ENCODE data around the gene CLECL1.
"Not testable (repeated sequence)": the region's sequence is repeated elsewhere in the genome, so short reads cannot be mapped to it uniquely, and the experiment has no call there.

The CLECL1 gene

GRCh38 chr12:9751204-9752144 lies 18.6 kb upstream of the CLECL1 start:
- DNase-seq: no peak

DNA sequence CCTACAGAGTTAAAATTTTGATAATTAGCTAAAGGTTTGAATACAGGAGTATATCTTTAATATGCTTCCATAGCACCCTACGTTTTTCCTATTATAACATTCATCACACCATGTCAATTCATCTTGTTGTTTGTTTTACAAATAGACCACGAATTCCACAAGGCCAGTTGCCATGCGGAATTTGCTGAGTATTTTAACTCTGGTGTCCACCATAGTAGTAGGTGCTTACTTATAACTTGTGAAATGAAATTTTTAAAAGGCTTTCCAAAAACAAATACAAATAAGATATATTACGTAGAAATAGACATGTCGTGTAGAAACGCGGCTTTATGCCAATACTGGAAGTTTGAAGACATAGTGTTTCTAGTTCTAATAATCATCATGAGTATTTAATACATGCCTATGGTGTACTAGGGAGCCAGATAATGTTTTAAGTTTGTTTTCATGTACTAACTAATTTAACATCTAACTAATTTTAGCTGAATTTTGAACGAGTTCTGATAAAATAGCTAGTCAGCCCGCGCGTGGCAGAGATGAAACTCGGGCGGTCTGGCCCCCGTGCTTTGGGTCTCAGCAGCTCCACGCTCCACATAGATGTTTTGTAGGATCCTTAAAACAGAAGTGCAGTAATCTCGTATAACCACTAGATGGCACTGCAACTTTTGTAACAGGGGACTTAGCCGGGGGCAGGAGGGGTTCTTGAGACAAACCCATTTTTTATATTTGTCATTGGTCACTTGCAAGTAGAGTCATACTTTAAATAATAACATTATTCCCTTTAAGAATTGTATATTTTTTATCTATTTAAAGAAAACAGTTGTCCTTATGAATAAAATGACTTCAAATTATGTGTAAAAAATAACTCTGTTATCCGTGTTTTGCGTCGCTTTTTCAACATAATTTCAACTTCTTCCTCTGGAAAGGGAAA lies 17.6 kb upstream of the CLECL1 start:
- DNase-seq: peak; percentile 39

DNA sequence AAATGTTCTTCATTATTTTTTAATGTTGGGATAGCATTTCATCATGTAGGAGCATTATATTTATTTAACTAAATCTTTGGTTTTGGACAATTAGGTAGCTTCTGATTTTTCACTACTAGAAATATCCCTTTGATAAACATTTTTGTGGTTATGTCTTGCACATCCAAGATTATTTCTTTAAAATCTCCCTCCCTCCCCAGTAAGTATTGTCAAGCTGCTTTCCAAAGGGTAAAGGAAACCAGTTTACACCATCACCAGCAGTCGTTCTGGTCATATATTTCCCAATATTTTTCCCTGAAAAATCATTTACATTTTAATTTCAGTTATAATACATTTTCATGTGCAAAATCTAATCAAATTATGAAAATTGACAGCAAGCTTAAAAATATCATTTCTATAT lies 16.7 kb upstream of the CLECL1 start:
- DNase-seq: no peak

- no peak for DNase-seq
Measured at GRCh38 chr12:9745199-9745598, 12.3 kb upstream of the CLECL1 start.

- DNase-seq: no peak
Measured at GRCh38 chr12:9742661-9743060, 9.8 kb upstream of the CLECL1 start.

- DNase-seq: no peak
Measured at GRCh38 chr12:9741726-9742125, 8.8 kb upstream of the CLECL1 start.

- no peak for DNase-seq
Measured at GRCh38 chr12:9740106-9740750, 7.3 kb upstream of the CLECL1 start.

- DNase-seq: not testable (repeated sequence)
Measured at GRCh38 chr12:9739404-9740105, 6.7 kb upstream of the CLECL1 start.

DNA sequence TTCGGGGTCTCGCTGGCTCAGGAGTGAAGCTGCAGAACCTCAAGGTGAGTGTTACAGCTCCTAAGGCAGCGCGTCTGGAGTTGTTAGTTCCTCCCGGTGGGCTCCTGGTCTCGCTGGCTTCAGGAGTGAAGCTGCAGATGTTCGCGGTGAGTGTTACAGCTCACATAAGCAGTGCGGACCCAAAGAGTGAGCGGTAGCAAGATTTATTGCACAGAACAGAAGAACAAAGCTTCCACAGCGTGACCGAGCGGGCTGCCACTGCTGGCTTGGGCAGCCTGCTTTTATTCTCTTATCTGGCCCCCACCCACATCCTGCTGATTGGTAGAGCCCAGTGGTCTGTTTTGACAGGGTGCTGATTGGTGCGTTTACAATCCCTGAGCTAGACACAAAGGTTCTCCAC lies 6.0 kb upstream of the CLECL1 start:
- not testable (repeated sequence) for DNase-seq

DNA sequence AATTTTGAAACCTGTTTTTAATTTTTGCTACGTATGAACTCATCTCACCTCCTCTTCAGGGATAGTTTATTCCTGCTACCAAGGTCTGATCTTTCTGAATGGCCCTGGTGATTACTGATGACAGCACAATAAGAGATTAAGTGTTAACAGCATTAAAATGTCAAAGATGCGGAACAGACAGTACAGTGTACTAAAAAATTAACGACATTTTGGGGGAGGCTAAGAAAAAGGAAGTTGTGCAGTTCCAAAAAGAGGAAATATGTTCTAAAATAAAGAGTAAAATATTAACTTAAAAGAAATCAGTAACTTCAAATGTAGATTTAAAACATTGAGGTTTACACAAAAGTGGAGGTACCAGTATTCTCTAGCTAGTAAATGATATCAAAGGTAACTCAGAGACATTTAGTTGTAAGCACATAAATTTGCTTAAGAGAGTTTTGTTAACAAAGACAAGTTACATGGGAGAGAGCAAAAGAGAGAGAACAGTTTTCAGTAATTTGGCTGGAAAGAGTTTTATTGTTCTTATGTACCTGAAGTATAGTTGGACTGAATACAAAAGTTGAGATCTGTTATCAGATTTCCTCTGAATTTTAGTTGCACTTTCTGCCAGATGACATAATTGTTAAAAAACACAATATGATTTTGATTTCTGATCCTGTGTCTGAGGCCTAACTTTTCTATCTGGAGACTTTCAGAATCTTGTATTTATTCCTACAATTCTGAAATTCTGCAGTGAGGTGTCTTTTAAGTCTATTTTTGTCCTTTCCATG lies 4.2 kb upstream of the CLECL1 start:
- DNase-seq: no peak

DNA sequence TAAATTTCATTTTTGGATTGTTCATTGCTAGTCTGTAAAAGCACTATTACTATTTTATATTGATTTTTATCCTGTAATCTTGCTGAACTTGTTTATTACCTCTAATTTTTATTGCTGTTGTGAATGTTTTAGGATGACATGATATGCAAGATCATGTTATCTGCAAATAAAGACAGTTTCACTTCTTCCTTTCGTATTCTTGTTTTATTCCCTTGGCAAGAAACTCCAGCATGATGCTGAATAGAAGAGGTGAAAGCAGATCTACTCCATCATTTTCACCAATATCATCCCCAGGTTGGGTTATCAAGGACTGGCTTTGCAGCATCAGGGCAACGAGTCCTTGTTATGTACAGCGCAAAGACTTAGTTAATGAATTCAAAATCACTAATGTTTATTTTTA lies 2.7 kb upstream of the CLECL1 start:
- DNase-seq: no peak

DNA sequence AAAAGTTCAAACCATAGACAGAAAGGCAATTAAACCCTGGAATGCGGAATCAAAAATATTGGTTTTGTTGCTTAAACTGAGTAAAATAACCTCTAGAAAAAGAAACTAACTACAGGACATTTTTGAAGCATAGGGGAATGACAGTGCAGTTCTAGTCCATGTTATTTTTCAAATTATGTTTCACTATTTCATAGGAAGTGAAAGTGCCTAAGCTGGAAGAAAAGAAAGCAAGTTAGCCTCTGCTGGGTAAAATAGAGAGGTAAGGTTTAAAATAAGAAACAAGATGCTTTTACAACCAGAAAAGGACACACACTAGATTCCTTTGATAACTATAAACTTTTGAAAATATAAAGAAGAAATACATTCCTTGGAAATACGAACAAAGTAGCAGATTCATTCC lies 1.1 kb downstream of the CLECL1 start:
- no peak for DNase-seq

- DNase-seq: no peak
Measured at GRCh38 chr12:9731393-9731792, 1.5 kb downstream of the CLECL1 start.

DNA sequence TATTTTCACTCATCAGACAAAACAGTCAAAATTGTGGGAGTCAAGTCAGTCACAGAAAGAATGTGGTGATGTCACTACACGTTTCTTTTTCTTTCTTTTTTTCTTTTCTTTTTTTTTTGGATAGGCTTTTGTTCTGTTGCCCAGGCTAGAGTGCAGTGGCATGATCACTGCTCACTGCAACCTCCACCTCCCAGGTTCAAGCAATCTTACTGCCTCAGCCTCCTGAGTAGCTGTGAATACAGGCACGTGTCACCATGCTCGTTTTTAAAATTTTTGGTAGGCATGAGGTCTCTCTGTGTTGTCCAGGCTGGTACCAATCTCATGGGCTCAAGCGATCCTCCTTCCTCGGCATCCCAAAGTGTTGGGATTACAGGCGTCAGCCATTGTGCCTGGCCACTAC lies 2.3 kb downstream of the CLECL1 start:
- DNase-seq: no peak

DNA sequence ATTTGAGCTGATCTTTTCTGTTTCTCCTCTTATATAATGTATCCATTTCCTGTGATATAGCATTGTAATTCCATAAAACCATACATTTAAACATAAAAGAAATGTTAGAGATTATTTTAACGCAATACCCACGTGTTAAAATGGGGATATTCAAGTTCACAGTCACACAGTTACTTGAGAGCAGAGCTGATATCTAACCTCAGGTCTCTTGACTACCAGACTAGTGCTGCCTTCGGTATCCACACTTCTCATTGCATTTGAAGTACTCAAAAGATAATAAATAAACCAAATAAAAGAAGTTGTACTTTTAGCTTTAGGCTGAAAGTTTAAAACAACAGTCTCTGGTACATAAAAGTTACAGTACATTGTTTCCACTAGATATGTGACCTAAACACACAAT lies 2.9 kb downstream of the CLECL1 start:
- no peak for DNase-seq

DNA sequence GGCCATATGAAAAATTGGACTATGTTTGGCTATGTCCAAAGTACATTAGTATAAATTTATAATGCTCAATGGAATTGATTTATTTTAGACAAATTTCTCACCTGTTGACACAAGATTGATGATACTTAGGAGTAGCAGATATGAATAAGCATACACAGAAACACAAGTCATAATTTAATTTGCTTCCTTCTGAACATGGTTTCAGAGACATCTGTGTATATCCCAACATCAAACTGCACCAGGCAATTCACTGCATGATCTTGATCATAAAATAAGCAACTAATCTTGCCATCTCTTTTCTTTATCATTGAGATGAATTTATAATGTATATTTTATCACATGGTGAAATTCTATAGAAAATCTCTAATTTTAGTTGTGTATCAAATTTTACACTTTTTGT lies 3.8 kb downstream of the CLECL1 start:
- no peak for DNase-seq

GRCh38 chr12:9727813-9728212 lies 5.1 kb downstream of the CLECL1 start:
- DNase-seq: no peak

DNA sequence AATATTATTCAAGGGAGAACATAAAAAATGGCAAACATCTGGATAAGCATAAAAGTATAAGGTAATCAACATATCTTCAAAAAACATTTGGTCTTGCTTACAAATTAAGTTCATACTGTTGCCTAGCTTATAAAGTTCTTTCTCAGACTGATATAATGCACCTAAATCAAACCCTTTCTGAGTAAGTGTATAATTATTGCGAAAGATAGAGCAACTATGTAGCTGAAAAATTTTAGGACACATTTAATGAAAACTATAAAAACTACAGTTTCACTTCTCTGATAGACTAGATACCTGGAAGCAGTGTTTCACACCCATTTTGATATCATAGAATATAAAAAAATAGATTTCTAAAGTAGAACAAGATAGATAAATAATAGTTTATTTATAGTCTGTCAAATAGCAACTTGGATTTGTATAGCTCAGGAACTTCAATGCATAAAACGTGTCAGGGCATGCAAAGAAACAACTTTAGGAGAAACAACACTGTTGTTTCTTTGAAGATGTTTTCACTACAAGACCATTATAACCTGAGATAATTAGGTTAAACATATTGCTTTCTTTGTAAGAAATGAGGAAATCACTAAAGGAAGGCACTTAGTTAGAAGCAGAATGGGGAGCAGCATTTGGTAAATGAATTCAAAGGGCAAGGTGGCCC lies 7.6 kb downstream of the CLECL1 start:
- DNase-seq: no peak

DNA sequence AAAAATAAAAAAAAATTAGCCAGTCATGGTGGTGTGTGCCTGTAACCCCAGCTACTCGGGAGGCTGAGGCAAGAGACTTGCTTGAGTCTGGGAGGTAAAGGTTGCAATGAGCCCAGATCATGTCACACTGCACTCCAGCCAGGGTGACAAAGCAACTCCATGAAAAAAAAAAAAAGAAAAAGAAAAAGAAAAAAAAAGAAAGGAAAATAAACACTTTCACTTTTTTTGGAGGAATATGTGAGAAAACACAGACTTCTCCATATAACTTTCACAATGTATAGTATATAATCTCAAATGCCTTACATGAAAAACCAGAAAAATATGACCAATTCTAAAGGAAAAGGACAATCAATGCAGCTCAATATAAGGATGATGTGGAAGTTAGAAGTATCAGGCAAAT lies 8.9 kb downstream of the CLECL1 start:
- DNase-seq: no peak

DNA sequence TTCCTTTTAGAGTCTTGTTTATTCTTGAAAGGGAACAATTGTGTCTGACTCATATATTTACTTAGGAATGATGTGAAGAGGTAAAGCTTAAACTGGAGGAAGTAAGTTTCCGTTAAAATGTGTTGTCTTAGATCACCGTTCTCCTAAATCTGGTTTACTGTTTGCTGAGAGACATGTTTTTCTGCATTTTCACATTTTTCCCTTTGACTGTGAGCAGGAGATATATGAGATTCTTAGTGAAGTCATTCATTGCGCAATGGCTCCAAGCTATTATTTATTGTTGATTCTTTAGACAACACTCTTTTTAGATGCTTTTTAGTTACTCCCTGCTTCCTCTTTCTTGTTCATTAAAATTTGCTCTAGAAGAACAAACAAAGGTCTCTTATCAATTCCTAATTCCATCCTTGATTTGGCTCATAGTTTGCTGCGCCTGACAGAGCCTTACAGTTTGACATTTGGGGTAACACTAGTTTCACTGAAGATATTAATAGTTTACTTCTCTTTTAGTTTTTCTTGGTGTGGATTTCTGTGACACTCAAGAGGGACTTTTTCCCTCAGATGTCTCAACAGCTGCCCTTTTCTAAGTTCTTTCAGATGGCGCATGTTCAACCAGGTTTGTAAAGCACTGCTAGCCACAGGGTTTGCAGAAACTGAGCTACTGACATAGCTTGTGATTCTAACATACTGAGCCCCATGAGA lies 11.4 kb downstream of the CLECL1 start:
- DNase-seq: no peak

- DNase-seq: no peak
Measured at GRCh38 chr12:9719790-9720189, 13.1 kb downstream of the CLECL1 start.

Measured in NCI-H1436 (cell line).